GM10266 (cell line): ENCODE results near the gene IL20RA.

Experiments
- DNase-seq: peaks from one replicate; pipeline ENCODE4 v3.0.0; 2012; ENCODE audit errors: extremely low spot score
- CTCF ChIP-seq: IDR thresholded peaks from 2 replicates; pipeline ENCODE4 v1.5.1; 2012; ENCODE audit warnings: mild to moderate bottlenecking, low read depth; ENCODE audit not compliant: control insufficient read depth, insufficient read depth; ENCODE audit errors: missing control alignments

IL20RA gene

GRCh38 chr6:137044366-137045221 lies at the start of gene IL20RA:
TSS of gene IL20RA (minus strand) at chr6:137044965. CDS start at chr6:137044728, 237 bp downstream.
- no peak for TF ChIP-seq CTCF
- peak; percentile 65 for DNase-seq

- peak; percentile 14 for DNase-seq
- TF ChIP-seq CTCF, result no peak
Measured at GRCh38 chr6:137093183-137094069, 48.7 kb upstream of the IL20RA start.

- no peak for DNase-seq
- no peak for TF ChIP-seq CTCF
Measured at GRCh38 chr6:137092018-137092417, 47.3 kb upstream of the IL20RA start.

GRCh38 chr6:137089305-137089704 lies 44.5 kb upstream of the IL20RA start:
- DNase-seq, result no peak

GRCh38 chr6:137087902-137088301 lies 43.1 kb upstream of the IL20RA start:
- no peak for TF ChIP-seq CTCF
- no peak for DNase-seq

More at GRCh38 chr6:137089305-137089704, 44.5 kb upstream of the IL20RA start:
- no peak for TF ChIP-seq CTCF

GRCh38 chr6:137086031-137086430 lies 41.3 kb upstream of the IL20RA start:
- no peak for DNase-seq

More at GRCh38 chr6:137086031-137086430, 41.3 kb upstream of the IL20RA start:
- TF ChIP-seq CTCF, result no peak
